ENCODE data around the gene NPEPL1. TPM values are rescaled to one million over a fixed set of nuclear protein-coding genes. Genes with fewer than 3 reads are reported as not detected.
A peak's percentile ranks its signal among the peaks of the same experiment; 100 is the strongest.

The NPEPL1 gene
- total and polyA plus RNA-seq, 2 of the 8 experiments (the other 6 are each of a cell fraction or from before 2014, with no cell fraction given) = 12.4 to 26.8 TPM

DNA sequence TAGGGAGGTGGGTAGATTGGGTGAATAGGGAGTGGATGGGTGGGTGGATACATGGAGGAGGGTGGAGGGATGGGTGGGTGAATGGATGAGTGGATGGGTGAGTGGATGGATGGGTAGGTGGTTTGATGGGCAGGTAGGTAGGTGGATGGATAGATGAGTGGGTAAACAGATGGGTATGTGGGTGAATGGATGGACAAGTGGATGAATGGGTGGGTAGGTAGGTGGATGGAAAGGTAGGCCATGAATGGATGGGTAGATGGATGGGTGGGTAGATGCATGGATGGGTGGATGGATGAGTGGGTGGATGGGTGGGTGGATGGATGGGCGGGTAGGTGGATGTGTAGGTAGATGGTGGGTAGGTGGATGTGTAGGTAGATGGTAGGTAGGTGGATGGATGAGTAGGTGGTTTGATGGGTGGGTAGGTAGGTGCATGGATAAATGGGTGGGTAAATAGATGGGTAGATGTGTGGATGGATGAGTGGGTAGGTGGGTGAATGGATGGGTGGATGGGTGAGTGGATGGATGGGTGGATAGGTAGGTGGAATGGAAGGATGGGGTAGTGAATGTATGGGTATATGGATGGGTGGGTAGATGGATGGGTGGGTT lies 51.4 kb downstream of the NPEPL1 start:
- Histone ChIP-seq H3K79me2 (ENCODE audit: control insufficient read depth in 1 of 2, insufficient read depth in 2 of 2, low read length in 2 of 2) (no peaks in the 10 kb centered on the region), H4K8ac (ENCODE audit: extremely low read depth, insufficient read depth, low read length) (no peak overlapping the region), H3K4me1 (replicated peaks in 1 of 4; ENCODE audit: control insufficient read depth in 3 of 4, insufficient read depth in 4 of 4, low read length in 3 of 4) (no peaks in the 10 kb centered on the region; a peak in 2 of 7 replicates), H2BK120ac (replicated peaks; ENCODE audit: low read depth, low read length) (no peak overlapping the region), H3K79me1 (ENCODE audit: low read depth, low read length) (no peaks in the 10 kb centered on the region), H3K4me2 (ENCODE audit: insufficient read depth in 1 of 2, low read depth in 2 of 2, low read length in 2 of 2) (no peak overlapping the region), H3K4ac (replicated peaks; ENCODE audit: insufficient read length, low read depth, low read length) (no peak overlapping the region), H3K23me2 (ENCODE audit: low read depth, low read length) (peaks cover 8% of the 10 kb centered on the region; the same call in 1 of the 2 replicates), H4K20me1 (replicated peaks in 1 of 2; ENCODE audit: control insufficient read depth in 1 of 2, insufficient read depth in 2 of 2, low read length in 2 of 2) (peaks cover 0 to 2% of the 10 kb centered on the region in 2 experiments), H2BK15ac (ENCODE audit: low read length) (no peak overlapping the region), H3K9ac (replicated peaks in 1 of 4; ENCODE audit: extremely low read depth in 1 of 4, low read depth in 3 of 4, low read length in 3 of 4) (no peak overlapping the region; a peak in 1 of 7 replicates), H4K91ac (replicated peaks; ENCODE audit: insufficient read length, low read length) (no peak overlapping the region), H3K14ac (ENCODE audit: insufficient read length) (no peak overlapping the region), H2AFZ (ENCODE audit: low read length) (no peak overlapping the region), H3K27me3 (replicated peaks in 1 of 4; ENCODE audit: control insufficient read depth in 3 of 4, extremely low read depth in 1 of 4, insufficient read depth in 3 of 4, low read length in 3 of 4) (0 out of 7 replicates have a peak, but pooled peaks cover 0 to 3% (median 0%) of the 10 kb centered on the region in 4 experiments), H2BK20ac (ENCODE audit: low read length) (no peak overlapping the region), H2BK12ac (ENCODE audit: low read depth, low read length) (peak overlapping the region; percentile 33; the same call in 1 of the 2 replicates), H3K23ac (ENCODE audit: insufficient read length) (no peak overlapping the region), H3K36me3 (ENCODE audit: control insufficient read depth in 2 of 4, insufficient read depth in 4 of 4, low read length in 3 of 4) (no peaks in the 10 kb centered on the region), H4K5ac (ENCODE audit: insufficient read length, low read depth, low read length) (no peak overlapping the region), H3K4me3 (ENCODE audit: extremely low read depth in 1 of 4, insufficient read depth in 2 of 4, low read depth in 3 of 4, low read length in 4 of 4) (no peak overlapping the region), H2BK5ac (ENCODE audit: low read depth, low read length) (no peak overlapping the region), H3K27ac (ENCODE audit: low read depth, low read length) (no peak overlapping the region), H2AK5ac (ENCODE audit: low read depth, low read length) (no peak overlapping the region), H3K18ac (ENCODE audit: extremely low read depth, low read length) (no peak overlapping the region), H3K9me3 (ENCODE audit: insufficient read depth in 2 of 2, low read depth in 1 of 2, low read length in 1 of 2) (no peaks in the 10 kb centered on the region), H3K56ac (replicated peaks; ENCODE audit: insufficient read length, low read depth, low read length) (no peak overlapping the region)
- no peak for TF ChIP-seq PHF8 (conservative IDR thresholded peaks at IDR 0.05; ENCODE audit: low read depth, low read length)
- no peak for TF ChIP-seq SIRT6 (IDR thresholded peaks at IDR 0.05; ENCODE audit: low read length)
- no peak for TF ChIP-seq BACH1 (IDR thresholded peaks at IDR 0.05; ENCODE audit: low read length)
- POLR2A ChIA-PET (ENCODE audit: partially characterized antibody) = no interaction called here
- no CpG with 5 or more reads among the region's 1 CpG for WGBS, 2 experiments (ENCODE audit: extremely low coverage in 1 of 2, insufficient coverage in 1 of 2, insufficient read length in 1 of 2, insufficient replicate concordance in 2 of 2, low coverage in 1 of 2, low lambda C conversion rate in 2 of 2, missing lambda C conversion rate in 1 of 2)
- FAIRE-seq = no peak
- CTCF ChIA-PET (ENCODE audit: partially characterized antibody) = no interaction called here
- no peak for DNase-seq (ENCODE audit: low read depth in 1 of 2, low spot score in 2 of 2)

Measured in H1 (cell line).